Measurements from ENCODE around the gene USP34. TPM values are rescaled to one million over a fixed set of nuclear protein-coding genes. Genes with fewer than 3 reads are reported as not detected.
"Not testable (repeated sequence)": the region's sequence is repeated elsewhere in the genome, so short reads cannot be mapped to it uniquely, and the experiment has no call there.

USP34 gene
- total RNA-seq, 1 experiment from 2014 or later: 46.9 TPM

DNA sequence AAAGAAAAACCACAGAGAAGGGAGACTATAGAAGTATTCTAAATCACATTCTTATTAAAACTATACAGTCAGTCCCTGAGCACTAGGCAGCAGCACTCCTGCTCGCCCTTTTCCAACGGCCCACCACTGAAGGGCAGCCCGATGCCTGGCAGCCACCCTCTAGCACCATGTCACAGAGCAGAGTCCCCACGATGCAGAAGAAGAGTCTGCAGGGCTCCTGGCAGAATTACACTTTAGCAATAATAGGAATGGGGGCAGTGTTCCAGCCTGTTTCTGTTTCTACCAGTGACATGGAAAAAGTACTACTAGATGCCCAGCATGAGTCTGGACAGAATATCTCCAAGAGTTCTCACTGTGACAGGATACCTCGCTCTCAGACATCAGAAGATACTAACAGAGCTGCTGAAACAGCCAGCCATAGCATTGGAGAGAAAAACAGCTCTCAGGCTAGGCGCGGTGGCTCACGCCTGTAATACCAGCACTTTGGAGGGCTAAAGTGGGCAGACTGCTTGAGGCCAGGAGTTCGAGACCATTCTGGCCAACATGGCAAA lies 221.3 kb downstream of the USP34 start:
- no peak for DNase-seq (ENCODE audit: low spot score)

DNA sequence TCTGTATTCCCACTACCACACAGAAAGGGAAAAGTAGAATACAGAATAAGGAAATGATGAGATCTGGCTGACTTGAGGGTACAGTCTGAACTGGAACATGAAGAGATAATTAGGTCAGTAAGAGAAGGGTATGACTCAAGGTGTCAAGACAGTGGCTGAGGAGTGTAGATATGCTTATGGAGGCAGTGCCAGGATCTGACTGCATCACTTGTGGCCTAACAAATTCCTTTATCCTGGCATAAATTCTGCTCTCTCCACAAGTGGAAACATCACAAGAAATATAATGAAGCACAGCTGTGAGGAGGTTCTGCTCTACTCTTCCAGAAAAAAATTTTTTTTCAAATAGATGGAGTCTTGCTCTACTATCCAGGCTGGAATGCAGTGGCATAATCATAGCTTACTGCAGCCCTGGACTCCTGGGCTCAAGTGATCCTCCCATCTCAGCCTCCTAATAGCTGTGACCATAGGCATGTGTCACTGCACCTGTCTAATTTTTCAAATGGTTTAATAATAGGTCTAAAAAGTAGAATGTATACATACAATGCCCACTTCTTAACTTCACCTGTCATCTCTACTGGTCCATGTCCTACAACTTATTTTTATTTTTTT lies 223.6 kb downstream of the USP34 start:
- DNase-seq (ENCODE audit: low spot score): no peak

DNA sequence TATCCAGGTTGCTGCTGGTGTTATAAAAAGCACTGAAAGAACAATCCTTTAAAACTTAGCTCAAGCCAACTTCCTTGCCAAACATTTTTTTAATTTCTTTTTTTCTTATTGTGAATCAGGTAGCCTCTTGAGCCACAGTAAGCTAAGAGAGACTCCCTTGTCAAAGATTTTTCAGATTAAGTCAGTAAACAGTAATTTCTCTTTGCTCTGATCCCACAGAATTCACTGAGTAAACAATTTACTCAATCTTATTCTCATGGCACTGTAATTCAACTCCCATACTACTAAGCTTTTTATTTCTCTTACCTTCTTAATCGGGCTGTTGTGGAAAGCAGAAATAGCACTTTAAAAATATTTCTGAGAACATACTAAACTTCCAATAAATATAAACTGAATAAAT lies 226.2 kb downstream of the USP34 start:
- no peak for DNase-seq (ENCODE audit: low spot score)

DNA sequence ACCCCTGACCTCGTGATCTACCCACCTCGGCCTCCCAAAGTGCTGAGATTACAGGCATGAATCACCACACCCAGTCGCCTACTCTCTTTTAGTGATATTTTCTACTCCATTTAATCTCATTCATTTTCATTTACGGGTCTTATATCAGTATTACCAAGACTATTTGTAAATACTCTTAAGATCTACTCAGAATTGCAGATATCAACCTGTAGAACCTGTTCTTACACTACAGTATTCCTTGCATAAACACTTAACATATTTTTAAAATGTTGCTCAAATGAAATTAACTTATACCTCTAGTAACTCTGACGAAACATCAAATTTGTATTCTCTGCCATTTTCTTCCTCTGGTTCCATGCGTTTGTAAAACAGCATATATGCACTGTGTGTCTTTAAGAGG lies 229.6 kb downstream of the USP34 start:
- no peak for DNase-seq (ENCODE audit: low spot score)

DNA sequence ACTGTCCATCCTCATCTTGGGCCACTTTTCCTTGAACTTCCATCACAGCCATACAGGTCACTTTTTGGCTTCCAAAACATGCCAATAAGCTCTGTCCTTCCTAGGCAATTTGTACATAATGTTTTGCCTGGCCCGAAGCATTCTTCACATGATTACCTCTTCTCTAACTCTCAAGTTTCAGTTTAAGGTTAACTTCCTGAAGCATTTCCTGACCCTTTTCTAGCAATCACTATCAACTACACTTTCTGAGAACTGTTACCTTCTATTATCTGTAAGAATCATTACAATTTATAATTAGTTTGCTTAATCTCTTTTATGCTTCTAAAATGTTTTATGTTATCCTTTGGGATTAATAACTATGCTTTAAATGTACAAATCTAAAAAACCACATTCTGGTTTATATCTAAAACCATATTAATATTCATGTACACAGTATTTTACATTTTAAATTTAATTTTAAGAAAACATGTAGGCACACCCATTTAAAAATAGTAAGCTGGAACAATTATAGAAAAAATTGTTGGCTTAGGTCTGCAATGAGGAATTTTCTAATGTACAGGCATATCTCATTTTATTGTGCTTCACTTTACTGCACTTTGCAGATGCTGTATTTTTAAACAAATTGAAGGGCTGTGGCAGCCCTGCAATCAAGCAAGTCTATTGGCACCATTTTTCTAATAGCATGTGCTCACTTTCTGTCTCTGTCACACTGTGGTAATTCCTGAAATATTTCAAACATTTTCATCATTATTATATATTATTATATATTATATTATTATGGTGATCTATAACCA lies 232.5 kb downstream of the USP34 start:
- DNase-seq (ENCODE audit: low spot score): no peak

DNA sequence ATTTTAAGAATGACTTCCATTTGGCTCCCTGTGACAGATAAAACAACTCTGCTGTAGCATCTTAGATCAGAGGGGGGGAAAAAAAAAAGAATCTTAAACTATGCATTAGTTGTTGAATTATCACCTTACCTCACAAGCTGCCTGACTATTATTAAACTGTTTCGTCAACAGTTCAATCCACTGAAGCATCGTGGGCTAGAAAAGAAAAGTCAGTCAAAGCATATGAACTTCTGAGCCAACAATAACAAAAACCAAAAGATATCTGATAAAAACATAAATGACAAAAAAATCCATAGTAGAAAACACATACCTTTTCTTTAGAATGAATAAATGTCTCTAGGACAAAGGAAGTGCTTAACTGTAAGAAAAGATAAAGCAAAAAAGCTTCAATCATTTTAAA lies 235.2 kb downstream of the USP34 start:
- no peak for DNase-seq (ENCODE audit: low spot score)

DNA sequence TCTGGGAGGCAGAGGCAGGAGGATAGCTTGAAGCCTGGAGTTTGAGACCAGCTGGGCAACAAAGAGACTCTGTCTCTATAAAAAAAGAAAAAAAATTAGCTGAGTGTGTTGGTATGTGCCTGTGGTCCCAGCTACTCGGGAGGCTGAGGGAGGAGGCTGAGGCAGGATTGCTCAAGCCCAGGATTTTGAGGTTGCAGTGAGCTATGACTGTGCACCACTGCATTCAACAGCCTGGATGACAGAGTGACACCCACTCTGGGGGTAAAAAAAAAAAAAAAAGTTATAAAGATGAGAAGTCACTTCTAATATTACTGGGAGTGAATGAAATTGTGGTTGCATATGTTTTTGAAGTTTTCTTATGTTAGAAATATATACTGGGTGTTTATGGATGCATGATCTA lies 237.3 kb downstream of the USP34 start:
- DNase-seq (ENCODE audit: low spot score): no peak

DNA sequence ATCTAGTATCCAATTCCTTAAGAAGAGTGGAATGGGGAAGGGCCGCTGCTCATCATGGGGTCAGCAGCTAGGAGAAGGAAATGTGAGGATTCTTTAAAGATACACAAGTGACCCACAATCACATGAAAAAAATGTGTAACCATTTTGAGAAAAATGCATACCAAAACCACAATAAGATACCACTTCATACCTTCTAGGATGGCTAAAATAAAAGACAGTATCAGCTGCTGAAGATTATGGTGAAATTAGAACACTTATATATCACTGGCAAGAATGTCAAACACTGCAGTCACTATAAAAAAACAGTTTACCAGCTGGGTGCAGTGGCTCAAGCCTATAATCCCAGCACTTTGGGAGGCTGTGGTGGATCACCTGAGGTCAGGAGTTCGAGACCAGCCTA lies 241.0 kb downstream of the USP34 start:
- no peak for DNase-seq (ENCODE audit: low spot score)

DNA sequence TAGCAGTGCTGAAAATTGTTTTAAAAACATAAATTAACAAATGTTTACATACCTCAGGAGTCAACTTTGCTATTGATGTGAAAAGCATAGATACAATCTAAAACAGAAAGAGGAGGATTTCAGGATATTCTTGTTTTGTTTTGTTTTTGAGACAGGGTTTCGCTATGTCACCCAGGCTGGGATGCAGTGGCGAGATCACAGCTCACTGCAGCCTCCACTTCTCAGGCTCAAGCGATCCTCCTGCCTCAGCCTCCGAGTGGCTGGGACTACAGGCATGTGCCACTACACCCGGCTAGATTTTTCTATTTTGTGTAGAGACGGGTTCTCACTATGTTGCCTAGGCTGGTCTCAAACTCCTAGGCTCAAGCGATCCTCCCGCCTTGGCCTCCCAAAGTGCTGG lies 248.3 kb downstream of the USP34 start:
- DNase-seq (ENCODE audit: low spot score): no peak

DNA sequence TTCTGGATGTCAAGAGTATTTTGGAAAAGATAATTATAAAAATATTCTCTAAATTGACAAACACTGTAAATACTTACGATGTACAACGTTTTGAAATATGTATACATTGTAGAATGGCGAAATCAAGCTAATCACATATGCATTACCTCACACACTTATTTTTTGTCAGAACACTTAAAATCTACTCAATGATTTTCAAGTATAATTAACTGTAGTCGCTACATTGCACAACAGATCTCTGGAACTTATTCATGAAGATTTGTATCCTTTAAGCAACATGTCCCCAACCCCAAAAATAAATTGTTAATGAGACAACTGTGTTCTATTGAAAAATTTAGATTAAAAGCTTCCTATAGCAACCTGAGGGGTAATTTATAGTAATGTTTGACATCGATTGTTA lies 249.1 kb downstream of the USP34 start:
- DNase-seq (ENCODE audit: low spot score): no peak

DNA sequence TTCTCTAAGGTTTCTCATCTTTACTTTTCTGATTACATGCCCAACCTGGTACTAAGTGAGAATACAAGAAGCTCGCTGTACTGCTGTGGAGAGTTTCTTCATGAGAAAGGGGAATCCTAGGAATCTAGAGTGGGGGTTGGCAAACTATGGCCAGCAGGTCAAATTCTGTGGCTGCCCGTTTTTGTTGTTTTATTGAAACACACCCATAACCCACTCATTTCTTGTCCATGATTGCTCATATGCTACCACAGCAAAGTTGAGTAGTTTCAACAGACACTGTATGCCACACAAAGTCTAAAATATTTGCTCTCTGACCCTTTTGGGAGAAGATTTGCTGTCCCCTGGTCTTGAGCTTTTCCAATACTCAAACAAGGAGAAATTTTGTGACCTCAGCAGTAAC lies 250.1 kb downstream of the USP34 start:
- DNase-seq (ENCODE audit: low spot score): no peak

DNA sequence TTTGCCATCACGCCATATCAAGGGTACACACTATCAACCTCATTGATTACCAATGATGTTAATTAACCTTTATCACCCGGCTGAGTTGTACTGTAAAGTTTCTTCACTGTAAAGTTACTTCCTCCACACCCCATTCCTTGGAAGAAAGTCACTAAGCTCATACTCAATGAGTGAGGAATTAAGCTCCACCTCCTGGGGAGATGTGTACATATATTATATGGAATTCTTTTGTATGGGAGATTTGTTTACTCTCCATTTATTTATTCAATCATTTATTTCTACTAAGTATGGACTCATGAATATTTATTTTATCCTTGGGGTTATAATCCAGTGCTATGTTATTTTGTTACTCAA lies 252.1 kb downstream of the USP34 start:
- DNase-seq (ENCODE audit: low spot score): no peak

DNA sequence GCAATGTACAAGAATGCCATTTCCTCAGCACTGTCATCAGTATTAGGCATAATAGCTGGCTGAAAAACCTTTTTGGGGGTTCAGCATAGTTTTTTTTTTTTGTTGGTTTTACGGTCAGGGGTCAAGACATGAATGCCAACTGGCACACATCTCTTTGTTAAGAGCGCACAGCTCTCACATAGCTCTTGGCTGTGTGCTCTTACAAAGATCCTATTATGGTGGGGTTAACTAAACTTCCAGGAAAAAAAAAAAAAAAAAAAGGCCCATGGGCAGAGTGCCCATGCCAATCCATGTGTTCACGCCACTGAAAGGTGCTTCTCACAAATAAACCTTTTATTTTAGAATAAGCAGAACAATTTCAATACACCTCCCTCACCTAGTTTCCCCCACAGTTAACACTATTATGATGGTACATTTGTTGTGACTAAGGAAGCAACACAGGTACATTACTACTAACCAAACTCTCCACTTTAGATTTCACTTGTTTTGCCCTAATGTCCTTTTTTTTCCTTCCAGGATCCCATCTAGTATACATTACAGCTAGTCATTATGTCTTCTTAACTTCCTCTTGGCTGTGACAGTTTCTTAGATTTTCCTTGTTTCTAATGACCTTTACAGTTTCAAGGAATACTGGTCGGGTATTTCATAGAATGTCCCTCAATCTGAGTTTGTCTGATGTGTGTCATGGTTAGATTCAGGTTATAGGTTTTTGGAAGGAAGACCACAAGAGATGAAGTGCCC lies 252.6 kb downstream of the USP34 start:
- no peak for DNase-seq (ENCODE audit: low spot score)

DNA sequence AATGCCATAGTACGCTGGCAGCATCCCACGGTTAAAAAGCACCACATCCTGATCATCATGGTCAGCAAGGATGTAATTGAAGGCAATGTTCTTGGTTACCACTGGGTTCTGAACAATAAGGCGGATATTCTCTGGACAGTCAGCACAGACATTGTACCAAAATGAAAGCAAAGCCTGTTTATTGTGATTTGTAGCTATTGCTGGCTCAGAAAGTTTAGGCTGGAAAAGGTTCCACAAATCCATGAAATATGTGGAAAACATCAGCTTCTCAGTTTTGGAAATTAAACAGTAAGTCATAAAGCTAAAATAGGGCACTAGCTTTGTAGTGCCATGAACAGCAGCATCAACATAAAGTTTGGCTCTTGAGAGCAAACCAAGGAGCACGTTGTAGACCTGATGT lies 256.7 kb downstream of the USP34 start:
- no peak for DNase-seq (ENCODE audit: low spot score)

DNA sequence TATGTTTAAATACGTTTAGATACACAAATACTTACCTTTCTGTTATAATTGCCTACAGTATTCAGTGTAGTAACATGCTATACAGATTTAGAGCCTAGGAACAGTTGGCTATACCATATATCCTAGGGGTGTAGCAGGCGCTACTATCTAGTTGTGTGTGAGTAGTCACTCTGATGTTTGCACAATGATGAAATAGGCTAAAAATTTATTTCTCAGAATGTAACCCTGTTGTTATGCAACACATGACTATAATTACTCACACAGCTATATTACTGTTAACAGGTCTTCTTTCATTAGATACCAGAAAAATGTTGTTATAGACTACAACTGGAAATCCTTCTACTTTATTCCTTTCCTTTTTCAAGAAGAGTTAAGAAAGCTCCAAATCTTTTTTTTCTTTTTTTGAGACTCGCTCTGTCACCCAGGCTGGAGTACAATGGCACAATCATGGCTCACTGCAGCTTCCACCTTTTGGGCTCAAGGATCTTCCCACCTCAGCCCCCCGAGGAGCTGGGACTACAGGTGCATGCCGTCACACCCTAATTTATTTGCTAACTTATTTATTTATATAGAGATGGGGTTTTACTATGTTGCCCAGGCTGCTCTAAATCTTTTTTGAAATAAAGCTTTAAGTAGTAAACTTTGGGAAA lies 260.4 kb downstream of the USP34 start:
- DNase-seq (ENCODE audit: low spot score): no peak

DNA sequence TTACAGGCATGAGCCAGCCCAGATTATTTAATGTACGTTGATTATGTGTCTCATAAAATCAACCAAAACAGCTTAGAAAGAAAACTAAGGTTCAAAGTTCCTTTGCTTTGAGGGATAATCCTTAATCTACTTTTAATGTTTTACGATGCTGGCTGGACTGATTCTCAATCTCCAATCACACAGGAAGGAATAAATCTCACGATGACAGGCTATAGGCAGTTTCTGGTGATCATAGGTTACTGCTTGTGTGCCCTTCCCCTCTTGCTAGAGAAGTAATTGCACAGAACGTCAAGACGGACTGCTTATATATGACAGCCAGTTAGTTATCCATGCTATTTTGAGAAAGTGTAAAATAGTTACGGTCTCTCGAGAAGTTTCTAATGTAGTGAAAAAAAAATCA lies 265.8 kb downstream of the USP34 start:
- no peak for DNase-seq (ENCODE audit: low spot score)

DNA sequence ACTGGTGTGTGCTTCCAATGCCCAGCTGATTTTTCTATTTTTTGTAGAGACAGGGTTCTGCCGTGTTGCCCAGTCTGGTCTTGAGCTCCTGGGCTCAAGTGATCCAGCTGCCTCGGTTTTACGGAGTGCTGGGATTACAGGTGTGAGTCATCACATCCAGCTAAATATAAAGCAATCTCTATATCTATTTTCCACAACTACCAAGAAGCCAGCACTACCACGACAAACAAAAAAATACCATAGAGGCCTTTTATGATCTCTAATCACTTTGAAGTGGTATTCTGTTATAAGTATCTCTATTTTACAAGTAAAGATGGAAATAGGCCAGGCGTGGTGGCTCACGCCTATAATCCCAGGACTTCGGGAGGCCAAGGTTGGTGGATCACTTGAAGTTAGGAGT lies 274.2 kb downstream of the USP34 start:
- DNase-seq (ENCODE audit: low spot score): no peak

DNA sequence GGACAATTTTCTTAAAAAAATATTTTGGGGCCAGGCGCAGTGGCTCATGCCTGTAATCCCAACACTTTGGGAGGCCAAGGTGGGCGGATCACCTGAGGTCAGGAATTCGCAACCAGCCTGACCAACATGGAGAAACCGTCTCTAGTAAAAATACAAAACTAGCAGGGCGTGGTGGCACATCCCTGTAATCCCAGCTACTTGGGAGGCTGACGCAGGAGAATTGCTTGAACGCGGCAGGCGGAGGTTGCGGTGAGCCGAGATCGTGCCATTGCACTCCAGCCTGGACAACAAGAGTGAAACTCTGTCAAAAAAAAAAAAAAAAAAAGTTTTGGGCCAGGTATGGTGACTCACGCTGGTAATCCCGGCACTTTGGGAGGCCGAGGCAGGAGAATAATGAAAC lies 276.2 kb downstream of the USP34 start:
- DNase-seq (ENCODE audit: low spot score): not testable (repeated sequence)

DNA sequence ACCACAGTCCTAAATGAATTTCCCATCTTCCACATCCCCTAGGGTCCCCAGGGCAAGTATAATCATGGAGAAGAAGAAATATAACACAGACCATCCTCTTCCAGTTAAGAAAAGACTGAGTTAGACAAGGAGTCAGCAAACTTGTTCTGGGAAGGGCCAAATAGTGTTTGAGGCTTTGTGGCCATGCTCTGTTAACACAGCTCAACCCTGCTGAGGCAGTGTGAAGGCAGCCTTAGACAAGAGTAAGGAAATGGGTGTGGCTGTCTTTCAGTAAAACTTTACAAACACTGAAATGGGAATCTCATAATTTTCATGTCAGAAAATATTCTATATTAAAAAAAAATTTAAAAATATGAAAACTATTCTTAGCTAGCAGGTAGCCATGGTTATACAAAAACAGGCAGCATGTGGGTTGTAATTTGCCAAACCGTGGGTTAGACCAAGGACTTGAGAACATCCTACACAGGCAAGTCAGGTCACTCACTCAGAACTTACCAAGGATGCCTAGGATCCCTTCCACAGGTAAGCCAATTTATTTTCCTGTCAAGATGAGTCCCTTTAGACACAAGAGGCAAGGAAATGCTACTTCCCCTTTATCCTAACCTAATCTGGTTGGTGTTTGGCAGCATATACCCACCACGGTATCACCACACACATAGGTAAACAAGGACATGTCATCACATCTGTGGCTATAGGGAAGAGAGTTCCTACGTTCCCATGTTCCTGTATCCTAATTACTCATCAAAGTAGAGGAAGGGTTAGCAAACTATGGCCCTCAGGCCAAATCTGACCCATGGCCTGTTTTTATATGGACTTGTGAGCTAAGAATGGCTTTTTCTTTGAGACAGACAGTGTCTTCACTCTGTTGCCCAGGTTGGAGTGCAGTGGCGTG lies 277.0 kb downstream of the USP34 start:
- no peak for DNase-seq (ENCODE audit: low spot score)

DNA sequence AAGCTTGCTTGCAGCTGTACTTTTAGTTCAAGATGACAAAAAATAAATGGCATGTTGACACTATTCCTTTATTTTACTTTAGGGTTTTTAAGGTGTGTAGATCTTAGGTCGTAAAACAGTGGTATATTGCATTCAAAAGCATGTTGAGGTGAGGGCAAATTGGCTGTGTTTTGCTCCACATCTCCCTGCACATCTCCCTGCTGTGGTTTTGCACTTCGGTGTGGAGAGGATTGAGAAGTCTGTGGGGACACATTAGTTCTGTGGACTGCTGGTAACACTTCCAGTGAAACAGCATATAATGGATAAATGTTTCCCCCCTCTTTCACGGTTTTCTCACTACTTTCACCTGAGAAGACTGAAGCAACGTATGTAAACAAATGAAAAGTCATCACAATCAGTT lies 283.8 kb downstream of the USP34 start:
- DNase-seq (ENCODE audit: low spot score): no peak

DNA sequence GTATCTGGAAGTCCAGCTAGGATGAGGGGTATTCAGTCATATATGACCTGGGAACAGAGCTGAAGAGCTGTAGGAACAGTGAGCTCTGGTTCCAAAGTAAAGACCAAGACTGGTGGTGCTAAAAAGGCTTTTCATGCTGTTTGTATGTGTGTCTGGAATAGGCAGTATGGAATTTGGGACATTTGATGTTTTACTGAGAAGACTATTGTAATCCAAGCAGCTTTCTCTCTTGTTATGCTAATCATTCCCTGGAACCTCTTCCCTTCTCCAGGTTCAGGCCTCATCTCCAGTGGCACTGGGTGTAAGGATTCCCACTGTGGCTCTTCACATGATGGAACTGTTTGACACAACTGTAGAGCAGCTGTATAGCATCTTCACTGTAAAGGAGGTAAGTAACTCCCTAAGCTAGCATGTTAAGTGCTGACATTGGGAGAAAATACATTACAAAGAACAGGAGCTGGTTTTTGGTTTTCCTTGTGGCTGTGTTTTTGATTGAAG lies 285.6 kb downstream of the USP34 start:
- DNase-seq (ENCODE audit: low spot score): no peak

Measured in H4 (cell line).